Nephron (organoid): ENCODE measurements around the gene PON1.

Source experiments
- H3K27ac Mint-ChIP-seq, 3 experiments: 2 replicates each; pipeline ENCODE4 v1.8.0; 2020; ENCODE audit warnings: mixed read lengths in 3 of 3, mild to moderate bottlenecking in 2 of 3, moderate library complexity in 1 of 3
- H3K27me3 Mint-ChIP-seq: 2 replicates; pipeline ENCODE4 v1.8.0; 2021; ENCODE audit warnings: low read depth, mild to moderate bottlenecking, moderate library complexity, mixed read lengths
- H3K36me3 Mint-ChIP-seq: 2 replicates; pipeline ENCODE4 v1.8.0; 2020; ENCODE audit warnings: low read depth, mixed read lengths
- H3K4me1 Mint-ChIP-seq: 2 replicates; pipeline ENCODE4 v1.8.0; 2020; ENCODE audit warnings: mixed read lengths
- H3K4me3 Mint-ChIP-seq, 3 experiments: 2 replicates each; pipeline ENCODE4 v1.8.0; 2020; ENCODE audit warnings: mild to moderate bottlenecking in 3 of 3, mixed read lengths in 3 of 3, moderate library complexity in 2 of 3
- H3K9me3 Mint-ChIP-seq: 2 replicates; pipeline ENCODE4 v1.8.0; 2020; ENCODE audit warnings: mixed read lengths
- CTCF ChIP-seq, 3 experiments: fragments of 200-600 bp; sonication (generic); IDR thresholded peaks; one replicate each; pipeline ENCODE4 v1.5.0; 2021; ENCODE audit warnings: antibody characterized with exemption in 3 of 3; ENCODE audit not compliant: unreplicated experiment in 3 of 3

PON1 gene

GRCh38 chr7:95317546-95317945 is 6.8 kb downstream of the PON1 start:
- Mint-ChIP-seq H3K4me3 (no peak overlapping the region), H3K9me3 (no peaks in the 10 kb centered on the region), H3K36me3 (no peaks in the 10 kb centered on the region), H3K4me1 (no peaks in the 10 kb centered on the region), H3K27me3 (no peaks in the 10 kb centered on the region), H3K27ac (peak overlapping the region in 1 of 3 experiments; percentile 55)
- no peak for TF ChIP-seq CTCF (IDR thresholded peaks at IDR 0.05; ENCODE audit: unreplicated experiment in 3 of 3)

- Mint-ChIP-seq H3K27ac (no peak overlapping the region), H3K36me3 (no peaks in the 10 kb centered on the region), H3K4me3 (no peak overlapping the region), H3K9me3 (no peaks in the 10 kb centered on the region), H3K27me3 (no peaks in the 10 kb centered on the region), H3K4me1 (no peaks in the 10 kb centered on the region)
- no peak for TF ChIP-seq CTCF (IDR thresholded peaks at IDR 0.05; ENCODE audit: unreplicated experiment in 3 of 3)
These were observed 7.7 kb downstream of the PON1 start for GRCh38 chr7:95316588-95316987.

GRCh38 chr7:95312561-95312960 is 11.8 kb downstream of the PON1 start:
- H3K9me3 Mint-ChIP-seq = no peaks in the 10 kb centered on the region
- no peak overlapping the region for H3K27ac Mint-ChIP-seq
- no peaks in the 10 kb centered on the region for H3K36me3 Mint-ChIP-seq
- H3K4me1 Mint-ChIP-seq = peaks cover 9% of the 10 kb centered on the region
- no peaks in the 10 kb centered on the region for H3K27me3 Mint-ChIP-seq
- TF ChIP-seq CTCF (IDR thresholded peaks at IDR 0.05; ENCODE audit: unreplicated experiment in 3 of 3) = no peak
- H3K4me3 Mint-ChIP-seq = no peak overlapping the region

GRCh38 chr7:95311389-95311788 is 12.9 kb downstream of the PON1 start:
- no peak for TF ChIP-seq CTCF (IDR thresholded peaks at IDR 0.05; ENCODE audit: unreplicated experiment in 3 of 3)
- H3K36me3 Mint-ChIP-seq = no peaks in the 10 kb centered on the region
- H3K4me1 Mint-ChIP-seq = peaks cover 9% of the 10 kb centered on the region
- H3K4me3 Mint-ChIP-seq = no peak overlapping the region
- H3K9me3 Mint-ChIP-seq = no peaks in the 10 kb centered on the region
- H3K27me3 Mint-ChIP-seq = no peaks in the 10 kb centered on the region
- H3K27ac Mint-ChIP-seq = peak overlapping the region in 1 of 3 experiments; percentile 34

GRCh38 chr7:95309951-95310350 is 14.4 kb downstream of the PON1 start:
- H3K9me3 Mint-ChIP-seq = no peaks in the 10 kb centered on the region
- no peak for TF ChIP-seq CTCF (IDR thresholded peaks at IDR 0.05; ENCODE audit: unreplicated experiment in 3 of 3)
- H3K36me3 Mint-ChIP-seq = no peaks in the 10 kb centered on the region
- H3K4me3 Mint-ChIP-seq = no peak overlapping the region
- no peak overlapping the region for H3K27ac Mint-ChIP-seq
- peaks cover 15% of the 10 kb centered on the region for H3K4me1 Mint-ChIP-seq
- no peaks in the 10 kb centered on the region for H3K27me3 Mint-ChIP-seq

GRCh38 chr7:95304990-95305389 is 19.3 kb downstream of the PON1 start:
- Mint-ChIP-seq H3K27ac (peak overlapping the region; percentile 1 to 48 (median 46)), H3K4me3 (no peak overlapping the region), H3K4me1 (peaks cover 42% of the 10 kb centered on the region), H3K36me3 (no peaks in the 10 kb centered on the region), H3K27me3 (no peaks in the 10 kb centered on the region), H3K9me3 (no peaks in the 10 kb centered on the region)
- TF ChIP-seq CTCF (IDR thresholded peaks at IDR 0.05; ENCODE audit: unreplicated experiment in 3 of 3) = no peak
